ENCODE data around the gene NEIL3. TPM values are rescaled to one million over a fixed set of nuclear protein-coding genes. Genes with fewer than 3 reads are reported as not detected.

The NEIL3 gene
- total RNA-seq, 6 donors from 2014 or later, result 0.39 to 1.0 (median 0.61) TPM; not detected in 2

DNA sequence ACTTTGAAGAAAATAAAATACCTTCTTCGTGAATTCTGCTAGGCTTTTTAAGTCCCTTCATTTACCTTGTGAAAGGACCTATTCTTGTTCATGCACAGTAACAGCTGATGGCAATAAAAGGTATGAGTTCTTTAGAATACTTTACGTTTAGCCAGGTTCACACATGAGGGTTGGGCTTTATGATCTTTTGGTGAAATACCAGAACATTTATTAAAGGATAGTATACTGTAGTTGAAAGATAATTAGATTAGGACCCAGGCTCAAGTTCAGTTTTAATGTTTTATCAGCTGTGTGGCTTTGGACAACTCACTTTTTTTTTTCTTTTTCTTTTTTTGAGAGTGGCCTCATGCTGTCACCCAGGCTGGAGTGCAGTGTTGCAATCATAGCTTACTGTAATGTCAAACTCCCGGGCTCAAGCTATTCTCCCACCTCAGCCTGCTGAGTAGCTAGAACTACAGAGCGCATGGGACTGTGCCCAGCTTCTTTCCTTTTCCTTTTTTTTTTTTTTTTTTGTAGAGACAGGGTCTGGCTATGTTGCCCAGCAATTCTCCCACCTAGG lies 28.2 kb upstream of the NEIL3 start:
- ATAC-seq (ENCODE audit: low FRiP score in 2 of 2) (peak in 1 of 2 donors; percentile 41), DNase-seq (peak in 1 of 2 donors; percentile 32)
- Histone ChIP-seq H3K36me3 (no peaks in the 10 kb centered on the region), H3K27ac (no peak overlapping the region), H3K27me3 (no peaks in the 10 kb centered on the region), H3K9me3 (no peaks in the 10 kb centered on the region), H3K4me1 (peaks cover 0 to 3% (median 0%) of the 10 kb centered on the region in 4 donors), H3K4me3 (no peak overlapping the region)
- TF ChIP-seq EP300 (IDR thresholded peaks at IDR 0.05), result no peak
- no peak for TF ChIP-seq POLR2A (IDR thresholded peaks at IDR 0.05)
- TF ChIP-seq POLR2AphosphoS5 (IDR thresholded peaks at IDR 0.05), result no peak
- TF ChIP-seq, protein P1, sequence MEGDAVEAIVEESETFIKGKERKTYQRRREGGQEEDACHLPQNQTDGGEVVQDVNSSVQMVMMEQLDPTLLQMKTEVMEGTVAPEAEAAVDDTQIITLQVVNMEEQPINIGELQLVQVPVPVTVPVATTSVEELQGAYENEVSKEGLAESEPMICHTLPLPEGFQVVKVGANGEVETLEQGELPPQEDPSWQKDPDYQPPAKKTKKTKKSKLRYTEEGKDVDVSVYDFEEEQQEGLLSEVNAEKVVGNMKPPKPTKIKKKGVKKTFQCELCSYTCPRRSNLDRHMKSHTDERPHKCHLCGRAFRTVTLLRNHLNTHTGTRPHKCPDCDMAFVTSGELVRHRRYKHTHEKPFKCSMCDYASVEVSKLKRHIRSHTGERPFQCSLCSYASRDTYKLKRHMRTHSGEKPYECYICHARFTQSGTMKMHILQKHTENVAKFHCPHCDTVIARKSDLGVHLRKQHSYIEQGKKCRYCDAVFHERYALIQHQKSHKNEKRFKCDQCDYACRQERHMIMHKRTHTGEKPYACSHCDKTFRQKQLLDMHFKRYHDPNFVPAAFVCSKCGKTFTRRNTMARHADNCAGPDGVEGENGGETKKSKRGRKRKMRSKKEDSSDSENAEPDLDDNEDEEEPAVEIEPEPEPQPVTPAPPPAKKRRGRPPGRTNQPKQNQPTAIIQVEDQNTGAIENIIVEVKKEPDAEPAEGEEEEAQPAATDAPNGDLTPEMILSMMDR (IDR thresholded peaks at IDR 0.05), result no peak
- 47 to 51% methylated on average over 4 of the region's 4 CpGs for WGBS, 2 donors

DNA sequence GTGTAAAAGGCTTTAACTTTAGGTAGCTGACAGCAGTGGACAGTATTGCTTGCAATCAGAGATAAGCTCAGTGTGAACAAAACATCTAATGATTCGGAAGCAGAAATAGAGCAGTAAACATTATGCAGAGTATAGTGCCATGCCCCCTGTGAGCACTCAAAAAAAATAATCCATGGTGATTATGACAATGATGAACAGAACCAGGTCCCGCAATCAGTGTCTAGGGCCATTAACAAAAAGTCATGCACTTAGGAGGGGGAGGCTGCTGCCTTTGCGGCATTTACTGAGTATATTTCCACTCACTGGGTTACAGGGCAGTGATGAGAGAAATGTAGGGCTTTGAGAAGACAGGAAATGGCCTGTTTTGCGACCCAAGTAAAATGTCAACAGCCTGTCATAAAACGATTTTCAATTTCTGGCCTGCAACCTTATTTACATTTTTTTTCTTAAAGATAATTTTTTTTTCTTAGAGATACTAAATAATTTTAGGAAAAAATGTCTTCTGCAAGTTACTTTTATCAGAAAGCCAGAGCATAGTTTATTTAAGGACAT lies 27.3 kb upstream of the NEIL3 start:
- H3K4me1 ChIP-seq, result peaks cover 0 to 3% (median 0%) of the 10 kb centered on the region in 4 donors

DNA sequence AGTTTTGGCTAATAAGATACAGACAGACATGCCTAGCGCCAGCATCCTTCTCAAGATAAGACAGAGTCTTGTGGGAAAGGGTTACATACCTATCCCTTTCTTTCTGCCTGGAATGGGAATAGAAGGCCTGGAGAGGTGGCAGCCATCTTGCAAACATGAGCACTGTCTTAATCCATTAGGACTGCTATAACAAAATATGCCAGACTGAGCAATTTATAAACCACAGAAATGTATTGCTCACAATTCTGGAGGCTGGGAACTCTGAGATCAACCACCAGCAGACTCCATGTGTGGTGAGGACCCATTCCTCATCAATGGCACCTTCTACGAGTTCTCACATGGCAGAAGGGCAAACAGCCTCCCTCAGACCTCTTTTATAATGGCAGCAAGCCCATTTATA lies 26.5 kb upstream of the NEIL3 start:
- no peak overlapping the region for H3K4me3 ChIP-seq
- no peak for ATAC-seq (ENCODE audit: low FRiP score in 2 of 2)
- peaks cover 0 to 3% (median 0%) of the 10 kb centered on the region in 4 donors for H3K4me1 ChIP-seq
- no peaks in the 10 kb centered on the region for H3K9me3 ChIP-seq
- no peaks in the 10 kb centered on the region for H3K36me3 ChIP-seq
- H3K27me3 ChIP-seq, result no peaks in the 10 kb centered on the region
- WGBS, 2 donors, result 87% methylated on average over 2 of the region's 2 CpGs
- H3K27ac ChIP-seq, result no peak overlapping the region
- DNase-seq, result no peak
- TF ChIP-seq POLR2A (IDR thresholded peaks at IDR 0.05) (no peak), POLR2AphosphoS5 (IDR thresholded peaks at IDR 0.05) (no peak), EP300 (IDR thresholded peaks at IDR 0.05) (no peak)
- TF ChIP-seq, protein P1 (IDR thresholded peaks at IDR 0.05), result no peak

More for the DNA sequence above, 27.3 kb upstream of the NEIL3 start:
- no peak for DNase-seq
- no peak for TF ChIP-seq POLR2A (IDR thresholded peaks at IDR 0.05)
- TF ChIP-seq, protein P1 (IDR thresholded peaks at IDR 0.05), result no peak
- TF ChIP-seq POLR2AphosphoS5 (IDR thresholded peaks at IDR 0.05), result no peak
- TF ChIP-seq EP300 (IDR thresholded peaks at IDR 0.05), result no peak
- ATAC-seq (ENCODE audit: low FRiP score in 2 of 2), result no peak
- Histone ChIP-seq H3K9me3 (no peaks in the 10 kb centered on the region), H3K27me3 (no peaks in the 10 kb centered on the region), H3K27ac (no peak overlapping the region), H3K36me3 (no peaks in the 10 kb centered on the region), H3K4me3 (no peak overlapping the region)
- 49 to 61% methylated on average over 5 of the region's 5 CpGs for WGBS, 2 donors

DNA sequence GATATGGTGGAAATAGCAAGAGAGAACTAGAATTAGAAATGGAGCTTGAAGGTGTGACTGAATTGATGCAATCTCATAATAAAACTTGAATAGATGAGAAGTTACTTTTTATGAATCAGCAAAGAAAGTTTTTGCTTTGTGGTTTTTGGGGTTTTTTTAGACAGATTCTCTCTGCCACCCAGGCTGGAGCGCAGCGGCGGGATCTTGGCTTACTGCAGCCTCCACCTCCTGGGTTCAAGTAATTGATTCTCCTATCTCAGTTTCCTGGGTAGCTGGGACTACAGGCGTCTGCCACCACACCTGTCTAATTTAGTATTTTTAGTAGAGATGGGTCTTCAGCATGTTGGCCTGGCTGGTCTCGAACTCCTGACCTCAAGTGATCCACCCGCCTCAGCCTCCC lies 23.7 kb upstream of the NEIL3 start:
- no peak for DNase-seq
- no peak for ATAC-seq (ENCODE audit: low FRiP score in 2 of 2)
- Histone ChIP-seq H3K27ac (no peak overlapping the region), H3K4me1 (peaks cover 0 to 3% (median 0%) of the 10 kb centered on the region in 4 donors), H3K9me3 (no peaks in the 10 kb centered on the region), H3K4me3 (no peak overlapping the region), H3K27me3 (no peaks in the 10 kb centered on the region), H3K36me3 (no peaks in the 10 kb centered on the region)
- no peak for TF ChIP-seq EP300 (IDR thresholded peaks at IDR 0.05)
- TF ChIP-seq POLR2A (IDR thresholded peaks at IDR 0.05), result no peak
- no peak for TF ChIP-seq POLR2AphosphoS5 (IDR thresholded peaks at IDR 0.05)
- TF ChIP-seq, protein P1 (IDR thresholded peaks at IDR 0.05), result no peak
- 83 to 90% methylated on average over 6 of the region's 6 CpGs for WGBS, 2 donors

DNA sequence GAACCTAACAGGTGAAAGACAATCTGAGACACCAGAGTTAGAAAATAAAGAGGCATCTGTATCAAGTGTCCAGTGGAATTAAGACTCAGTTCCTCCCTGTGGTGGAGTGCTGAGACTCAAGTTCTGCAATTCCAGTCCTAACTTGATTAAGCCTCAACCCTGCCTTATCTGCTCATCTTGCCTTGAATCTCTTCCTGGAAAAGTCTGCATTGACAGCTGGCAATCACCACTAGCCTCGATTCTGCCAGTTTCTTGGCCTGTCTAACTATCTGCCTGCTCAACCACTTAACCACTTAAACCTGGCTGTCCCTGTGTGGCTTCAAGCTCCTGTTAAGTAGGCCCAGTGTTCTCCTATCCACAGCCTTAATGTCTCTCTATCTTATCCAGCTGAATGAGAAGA lies 22.4 kb upstream of the NEIL3 start:
- 11 to 30% methylated on average over 1 of the region's 1 CpG for WGBS, 2 donors
- ATAC-seq (ENCODE audit: low FRiP score in 2 of 2), result no peak
- no peak for TF ChIP-seq POLR2A (IDR thresholded peaks at IDR 0.05)
- no peak for TF ChIP-seq POLR2AphosphoS5 (IDR thresholded peaks at IDR 0.05)
- TF ChIP-seq, protein P1 (IDR thresholded peaks at IDR 0.05), result no peak
- TF ChIP-seq EP300 (IDR thresholded peaks at IDR 0.05), result no peak

More for the DNA sequence above, 22.4 kb upstream of the NEIL3 start:
- H3K4me3 ChIP-seq, result no peak overlapping the region
- H3K9me3 ChIP-seq, result no peaks in the 10 kb centered on the region
- H3K4me1 ChIP-seq, result no peaks in the 10 kb centered on the region
- H3K27ac ChIP-seq, result no peak overlapping the region
- no peaks in the 10 kb centered on the region for H3K36me3 ChIP-seq
- DNase-seq, result no peak
- H3K27me3 ChIP-seq, result no peaks in the 10 kb centered on the region
